ENCODE results near the gene BRD2. TPM values are rescaled to one million over a fixed set of nuclear protein-coding genes. Genes with fewer than 3 reads are reported as not detected.

Gene BRD2
- total RNA-seq, 1 experiment from 2014 or later, result 222 TPM

- no peak for TF ChIP-seq ATF6 (CRISPR knock-in tag; IDR thresholded peaks at IDR 0.05)
- no peak for TF ChIP-seq ZNF121 (CRISPR knock-in tag; IDR thresholded peaks at IDR 0.05)
- TF ChIP-seq GRHL2 (CRISPR knock-in tag; IDR thresholded peaks at IDR 0.05; ENCODE audit: insufficient replicate concordance, severe bottlenecking), result no peak
- no peak for TF ChIP-seq CREM (CRISPR knock-in tag; IDR thresholded peaks at IDR 0.05)
- TF ChIP-seq TCF7 (CRISPR knock-in tag; IDR thresholded peaks at IDR 0.05; ENCODE audit: low read depth), result no peak
- TF ChIP-seq ZMAT4 (CRISPR knock-in tag; IDR thresholded peaks at IDR 0.05), result no peak
Observed at GRCh38 chr6:32963866-32964265, 4.5 kb upstream of the BRD2 start (continued).

GRCh38 chr6:32964776-32965175 is 3.6 kb upstream of the BRD2 start:
- Mint-ChIP-seq H3K4me3 (no peak overlapping the region), H3K27ac (no peak overlapping the region), H3K27me3 (ENCODE audit: low read depth) (no peaks in the 10 kb centered on the region), H3K4me1 (peaks cover 10% of the 10 kb centered on the region), H3K36me3 (peaks cover 5% of the 10 kb centered on the region), H3K9me3 (no peaks in the 10 kb centered on the region)
- ATAC-seq (no peak), DNase-seq (ENCODE audit: low spot score) (no peak)
- ChIA-PET POLR2A (no interaction called here), CTCF (interaction anchor here (1.2 to 11.8 kb wide), 4 partner anchors 12 to 126 kb away, joined by 6 to 205 read pairs (median 68); partner anchors contain the start of genes HLA-DMA and TAP2)
- TF ChIP-seq TCF7 (CRISPR knock-in tag; IDR thresholded peaks at IDR 0.05; ENCODE audit: low read depth), result no peak
- no peak for TF ChIP-seq ETV6 (CRISPR knock-in tag; IDR thresholded peaks at IDR 0.05)
- TF ChIP-seq ZNF219 (CRISPR knock-in tag; IDR thresholded peaks at IDR 0.05; ENCODE audit: borderline replicate concordance), result no peak
- TF ChIP-seq NFYB (CRISPR knock-in tag; conservative IDR thresholded peaks at IDR 0.05; ENCODE audit: low read depth), result no peak
- no peak for TF ChIP-seq ZNF232 (CRISPR knock-in tag; IDR thresholded peaks at IDR 0.05)
- no peak for TF ChIP-seq FOXP4 (CRISPR knock-in tag; IDR thresholded peaks at IDR 0.05)
- TF ChIP-seq, protein P1, sequence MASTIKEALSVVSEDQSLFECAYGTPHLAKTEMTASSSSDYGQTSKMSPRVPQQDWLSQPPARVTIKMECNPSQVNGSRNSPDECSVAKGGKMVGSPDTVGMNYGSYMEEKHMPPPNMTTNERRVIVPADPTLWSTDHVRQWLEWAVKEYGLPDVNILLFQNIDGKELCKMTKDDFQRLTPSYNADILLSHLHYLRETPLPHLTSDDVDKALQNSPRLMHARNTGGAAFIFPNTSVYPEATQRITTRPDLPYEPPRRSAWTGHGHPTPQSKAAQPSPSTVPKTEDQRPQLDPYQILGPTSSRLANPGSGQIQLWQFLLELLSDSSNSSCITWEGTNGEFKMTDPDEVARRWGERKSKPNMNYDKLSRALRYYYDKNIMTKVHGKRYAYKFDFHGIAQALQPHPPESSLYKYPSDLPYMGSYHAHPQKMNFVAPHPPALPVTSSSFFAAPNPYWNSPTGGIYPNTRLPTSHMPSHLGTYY (CRISPR knock-in tag; IDR thresholded peaks at IDR 0.05), result no peak
- no peak for TF ChIP-seq AFF4 (CRISPR knock-in tag; IDR thresholded peaks at IDR 0.05; ENCODE audit: borderline replicate concordance)

Measured in WTC11 (cell line).